MM.1S (cell line): ENCODE results near the gene SYNGR2.

Experiments used
- EZH2 ChIP-seq: fragments of 300-600 bp; sonication (generic); optimal IDR thresholded peaks from 2 replicates; pipeline ENCODE3; 2017; ENCODE audit warnings: low read depth, mild to moderate bottlenecking, antibody characterized with exemption, low read length, mixed read lengths
- EZH2phosphoT487 ChIP-seq: fragments of 300-600 bp; sonication (generic); IDR thresholded peaks from 2 replicates; pipeline ENCODE4 v1.6.1; 2018; ENCODE audit warnings: antibody characterized with exemption, low read length
- TF ChIP-seq, protein P1 (sequence below): fragments of 300-600 bp; sonication (generic); IDR thresholded peaks from 2 replicates; pipeline ENCODE4 v1.5.1; 2016; ENCODE audit warnings: antibody characterized with exemption, low read length, mixed read lengths

GRCh38 chr17:78196716-78197115, 28.3 kb downstream of the SYNGR2 start:
- TF ChIP-seq, protein P1, sequence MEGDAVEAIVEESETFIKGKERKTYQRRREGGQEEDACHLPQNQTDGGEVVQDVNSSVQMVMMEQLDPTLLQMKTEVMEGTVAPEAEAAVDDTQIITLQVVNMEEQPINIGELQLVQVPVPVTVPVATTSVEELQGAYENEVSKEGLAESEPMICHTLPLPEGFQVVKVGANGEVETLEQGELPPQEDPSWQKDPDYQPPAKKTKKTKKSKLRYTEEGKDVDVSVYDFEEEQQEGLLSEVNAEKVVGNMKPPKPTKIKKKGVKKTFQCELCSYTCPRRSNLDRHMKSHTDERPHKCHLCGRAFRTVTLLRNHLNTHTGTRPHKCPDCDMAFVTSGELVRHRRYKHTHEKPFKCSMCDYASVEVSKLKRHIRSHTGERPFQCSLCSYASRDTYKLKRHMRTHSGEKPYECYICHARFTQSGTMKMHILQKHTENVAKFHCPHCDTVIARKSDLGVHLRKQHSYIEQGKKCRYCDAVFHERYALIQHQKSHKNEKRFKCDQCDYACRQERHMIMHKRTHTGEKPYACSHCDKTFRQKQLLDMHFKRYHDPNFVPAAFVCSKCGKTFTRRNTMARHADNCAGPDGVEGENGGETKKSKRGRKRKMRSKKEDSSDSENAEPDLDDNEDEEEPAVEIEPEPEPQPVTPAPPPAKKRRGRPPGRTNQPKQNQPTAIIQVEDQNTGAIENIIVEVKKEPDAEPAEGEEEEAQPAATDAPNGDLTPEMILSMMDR = no peak
- TF ChIP-seq EZH2 (no peak), EZH2phosphoT487 (no peak)
